HL-60 (cell line): ENCODE results near the gene PHC2.

Experiments
- CTCF ChIP-seq: IDR thresholded peaks from one replicate; pipeline ENCODE4 v1.5.1; 2011; ENCODE audit warnings: low read length, control low read depth, inconsistent platforms; ENCODE audit not compliant: insufficient read depth
- SPI1 ChIP-seq: IDR thresholded peaks from 2 replicates; pipeline ENCODE4 v1.6.1; 2012; ENCODE audit warnings: low read depth, mild to moderate bottlenecking, borderline replicate concordance

- TF ChIP-seq SPI1, result no peak
- TF ChIP-seq CTCF, result no peak
Measured at GRCh38 chr1:33274446-33274845, 156.4 kb downstream of the PHC2 start.
